Peyer's patch (tissue), 4 donors: ENCODE data around the gene SRGAP1.

Experiments
- POLR2A ChIP-seq, 2 donors: fragments of 450-650 bp; IDR thresholded peaks; one replicate each; pipeline ENCODE4 v1.5.1; 2017; ENCODE audit warnings: antibody characterized with exemption in 2 of 2, mild to moderate bottlenecking in 2 of 2, moderate library complexity in 2 of 2
- TF ChIP-seq, protein P1 (sequence below), 6 experiments: fragments of 450-650 bp in 4 of 6; fragments of 200-600 bp in 2 of 6; sonication (generic) in 1 of 6; IDR thresholded peaks; one replicate each; pipeline ENCODE4 v1.5.1; 2017 to 2019; ENCODE audit warnings: antibody characterized with exemption in 6 of 6, mild to moderate bottlenecking in 3 of 6, moderate library complexity in 1 of 6

DNA sequence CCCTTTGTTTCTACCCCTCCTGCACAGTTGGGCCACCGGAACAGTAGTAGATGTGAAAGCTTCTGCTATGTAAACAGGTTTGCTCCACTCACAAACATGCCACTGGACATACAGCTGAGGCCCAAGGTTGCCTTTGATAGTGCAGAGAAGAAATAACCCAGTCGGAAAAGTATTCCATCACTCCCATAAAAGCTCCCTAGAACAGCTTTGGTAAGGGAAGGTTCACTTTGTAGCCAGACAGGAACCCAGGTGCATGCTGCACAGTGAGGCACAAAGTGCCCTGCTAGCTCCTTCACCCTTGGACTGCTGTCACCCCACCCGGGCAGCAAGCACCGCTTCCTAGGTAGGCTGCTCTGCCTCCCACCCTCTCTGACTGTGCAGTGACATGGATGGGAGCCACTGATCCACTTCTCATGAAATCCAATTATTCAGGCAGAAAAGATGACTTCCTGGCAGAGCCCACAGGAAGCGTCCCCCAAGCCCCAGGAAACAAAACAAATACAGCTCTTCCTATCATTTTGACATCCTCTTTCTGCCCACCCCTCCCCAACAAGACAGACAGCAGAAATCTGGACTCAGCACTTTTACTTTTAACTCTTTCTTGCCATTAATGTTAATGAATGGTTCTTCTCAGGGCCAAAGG, 100.2 kb downstream of the SRGAP1 start:
- TF ChIP-seq, protein P1, sequence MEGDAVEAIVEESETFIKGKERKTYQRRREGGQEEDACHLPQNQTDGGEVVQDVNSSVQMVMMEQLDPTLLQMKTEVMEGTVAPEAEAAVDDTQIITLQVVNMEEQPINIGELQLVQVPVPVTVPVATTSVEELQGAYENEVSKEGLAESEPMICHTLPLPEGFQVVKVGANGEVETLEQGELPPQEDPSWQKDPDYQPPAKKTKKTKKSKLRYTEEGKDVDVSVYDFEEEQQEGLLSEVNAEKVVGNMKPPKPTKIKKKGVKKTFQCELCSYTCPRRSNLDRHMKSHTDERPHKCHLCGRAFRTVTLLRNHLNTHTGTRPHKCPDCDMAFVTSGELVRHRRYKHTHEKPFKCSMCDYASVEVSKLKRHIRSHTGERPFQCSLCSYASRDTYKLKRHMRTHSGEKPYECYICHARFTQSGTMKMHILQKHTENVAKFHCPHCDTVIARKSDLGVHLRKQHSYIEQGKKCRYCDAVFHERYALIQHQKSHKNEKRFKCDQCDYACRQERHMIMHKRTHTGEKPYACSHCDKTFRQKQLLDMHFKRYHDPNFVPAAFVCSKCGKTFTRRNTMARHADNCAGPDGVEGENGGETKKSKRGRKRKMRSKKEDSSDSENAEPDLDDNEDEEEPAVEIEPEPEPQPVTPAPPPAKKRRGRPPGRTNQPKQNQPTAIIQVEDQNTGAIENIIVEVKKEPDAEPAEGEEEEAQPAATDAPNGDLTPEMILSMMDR (IDR thresholded peaks at IDR 0.05), result no peak
- TF ChIP-seq POLR2A (IDR thresholded peaks at IDR 0.05), result no peak
